C4-2B (cell line): ENCODE results near the gene TIGIT.

Experiments
- CTCF ChIP-seq: fragments of 450-650 bp; conservative IDR thresholded peaks from 2 replicates; pipeline ENCODE4 v1.5.1; 2017; ENCODE audit warnings: mild to moderate bottlenecking
- ZFX ChIP-seq: fragments of 450-650 bp; IDR thresholded peaks from 2 replicates; pipeline ENCODE4 v1.6.1; 2017

DNA sequence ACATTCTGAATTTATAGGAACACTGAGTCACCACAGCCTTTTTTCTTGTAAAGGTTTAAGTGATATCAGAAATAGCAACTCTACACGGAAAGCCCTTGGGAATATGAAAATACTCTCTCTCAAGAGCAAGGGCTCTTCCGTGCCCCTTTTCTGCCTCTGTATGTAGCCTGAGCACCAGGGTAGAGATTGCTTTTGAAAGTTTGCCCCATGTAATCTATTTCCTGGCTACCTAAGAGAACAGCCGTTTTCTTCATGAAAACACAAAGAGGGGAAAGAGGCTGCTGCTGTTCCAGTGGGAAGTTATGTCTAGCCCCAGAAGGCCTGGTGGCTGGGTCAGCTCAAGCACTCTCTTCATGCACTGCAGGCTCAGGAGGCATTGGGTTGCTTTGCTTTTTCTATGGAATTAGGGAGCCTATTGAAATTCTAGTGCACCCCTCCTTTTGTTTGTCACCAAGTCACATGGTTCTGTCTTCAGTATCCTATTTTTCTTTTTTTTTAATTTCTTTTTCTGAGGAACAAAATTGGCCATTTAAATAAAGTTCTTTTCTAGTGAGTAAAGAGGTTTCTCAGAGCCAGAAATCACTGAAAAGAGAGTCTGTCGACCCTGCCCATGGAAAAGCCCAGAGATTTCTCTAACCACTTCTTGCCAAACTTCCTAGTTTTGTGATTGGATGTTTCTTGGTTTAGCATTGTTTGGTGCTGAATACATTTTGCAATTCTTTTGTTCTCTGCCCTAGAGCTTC lies 39.5 kb downstream of the TIGIT start:
- no peak for TF ChIP-seq CTCF
- no peak for TF ChIP-seq ZFX
